Stimulated activated CD4-positive, alpha-beta T cell treated with anti-CD3 and anti-CD28 coated beads, Interleukin-12 subunit alpha, Interleukin-12 subunit beta, amount 100 ng/mL, for 48 hours (primary cell): ENCODE data around the gene GPR3.
A peak's percentile ranks its signal among the peaks of the same experiment; 100 is the strongest.
"Not testable (repeated sequence)": the region's sequence is repeated elsewhere in the genome, so short reads cannot be mapped to it uniquely, and the experiment has no call there.

Source experiments
- DNase-seq, 3 donors: peaks; one replicate each; pipeline ENCODE4 v3.0.0-alpha.2; 2020; ENCODE audit warnings: low read depth in 2 of 3, low spot score in 1 of 3

Gene GPR3

DNA sequence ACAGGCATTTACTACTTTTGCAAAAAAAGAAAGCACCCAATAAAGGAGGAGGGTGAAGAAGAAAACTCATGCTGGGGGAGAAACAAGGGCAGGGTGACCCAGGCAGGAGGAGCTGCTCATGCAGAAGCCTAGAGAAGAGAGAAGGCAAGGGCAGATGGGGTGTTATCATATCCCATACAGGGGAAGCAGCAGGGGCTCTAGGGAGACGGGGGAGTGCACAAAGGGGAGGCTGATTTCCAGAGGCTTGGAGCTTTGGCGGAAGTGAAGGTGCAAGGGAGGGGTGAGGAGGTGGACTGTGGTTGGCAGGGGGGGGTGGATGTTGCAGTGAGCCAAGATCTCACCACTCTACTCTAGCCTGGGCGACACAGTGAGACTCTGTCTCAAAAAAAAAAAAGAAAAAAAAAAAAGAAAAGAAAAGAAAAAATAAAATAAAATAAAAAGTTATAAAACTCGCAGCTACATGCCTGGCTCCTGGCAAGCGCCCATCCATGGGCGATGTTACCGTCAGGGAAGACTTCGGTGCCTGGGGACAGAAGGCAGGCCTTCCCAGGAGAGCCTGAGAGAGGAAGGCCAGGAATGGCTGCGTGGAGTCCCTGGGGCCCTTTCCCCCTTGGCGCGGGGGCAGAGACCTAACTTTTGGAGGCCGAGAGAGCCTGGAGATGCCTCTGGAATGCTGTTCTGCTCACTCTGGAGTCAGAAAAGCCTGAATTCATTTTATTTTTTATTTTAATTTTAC, 14.5 kb upstream of the GPR3 start:
- DNase-seq = no peak

DNA sequence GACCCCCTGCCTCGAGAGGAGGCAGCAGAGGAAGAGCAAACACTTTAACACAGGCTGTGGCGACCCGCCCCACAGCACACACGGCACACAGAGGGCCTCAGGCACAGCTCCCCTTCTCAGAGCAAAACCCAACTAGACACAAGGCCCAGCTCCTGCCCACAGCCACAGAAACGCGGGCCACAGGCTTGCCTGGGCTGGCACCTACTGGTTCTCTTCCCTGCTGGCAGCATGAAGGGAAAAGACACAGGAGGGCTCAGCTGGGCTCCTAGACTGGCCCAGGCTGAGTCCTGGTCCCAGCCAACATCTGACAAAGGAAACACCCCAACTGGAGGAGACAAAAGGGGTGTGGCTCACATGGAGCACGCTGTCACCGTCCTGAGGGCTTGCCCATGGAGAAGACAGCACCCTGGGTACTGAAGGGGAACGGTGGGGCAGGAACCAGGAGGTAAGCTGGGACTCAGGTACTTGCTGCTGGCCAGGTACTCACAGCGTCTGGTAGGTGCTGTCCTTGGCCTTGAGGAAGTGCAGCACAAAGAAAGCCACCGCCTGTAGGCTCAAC, 12.8 kb upstream of the GPR3 start:
- no peak for DNase-seq

DNA sequence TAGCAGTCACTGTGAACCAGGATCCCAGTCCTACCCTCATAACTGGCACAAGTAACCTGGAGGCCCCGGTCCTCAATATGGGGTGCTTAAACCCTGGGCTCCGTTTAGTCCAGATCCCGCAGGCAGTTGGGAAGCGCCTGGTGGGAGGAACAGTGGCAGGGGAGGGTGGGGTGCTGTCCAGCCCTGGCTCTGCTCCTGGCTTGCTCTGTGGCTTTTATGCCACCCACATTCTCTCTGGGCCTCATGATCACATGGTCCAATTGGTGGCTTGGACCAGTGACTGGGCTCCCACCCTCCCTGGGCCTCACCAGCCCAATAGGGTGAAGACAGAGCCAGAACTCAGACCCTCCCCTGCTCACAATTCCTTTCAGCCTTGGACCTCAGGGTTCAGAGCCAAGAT, 12.2 kb upstream of the GPR3 start:
- no peak for DNase-seq

DNA sequence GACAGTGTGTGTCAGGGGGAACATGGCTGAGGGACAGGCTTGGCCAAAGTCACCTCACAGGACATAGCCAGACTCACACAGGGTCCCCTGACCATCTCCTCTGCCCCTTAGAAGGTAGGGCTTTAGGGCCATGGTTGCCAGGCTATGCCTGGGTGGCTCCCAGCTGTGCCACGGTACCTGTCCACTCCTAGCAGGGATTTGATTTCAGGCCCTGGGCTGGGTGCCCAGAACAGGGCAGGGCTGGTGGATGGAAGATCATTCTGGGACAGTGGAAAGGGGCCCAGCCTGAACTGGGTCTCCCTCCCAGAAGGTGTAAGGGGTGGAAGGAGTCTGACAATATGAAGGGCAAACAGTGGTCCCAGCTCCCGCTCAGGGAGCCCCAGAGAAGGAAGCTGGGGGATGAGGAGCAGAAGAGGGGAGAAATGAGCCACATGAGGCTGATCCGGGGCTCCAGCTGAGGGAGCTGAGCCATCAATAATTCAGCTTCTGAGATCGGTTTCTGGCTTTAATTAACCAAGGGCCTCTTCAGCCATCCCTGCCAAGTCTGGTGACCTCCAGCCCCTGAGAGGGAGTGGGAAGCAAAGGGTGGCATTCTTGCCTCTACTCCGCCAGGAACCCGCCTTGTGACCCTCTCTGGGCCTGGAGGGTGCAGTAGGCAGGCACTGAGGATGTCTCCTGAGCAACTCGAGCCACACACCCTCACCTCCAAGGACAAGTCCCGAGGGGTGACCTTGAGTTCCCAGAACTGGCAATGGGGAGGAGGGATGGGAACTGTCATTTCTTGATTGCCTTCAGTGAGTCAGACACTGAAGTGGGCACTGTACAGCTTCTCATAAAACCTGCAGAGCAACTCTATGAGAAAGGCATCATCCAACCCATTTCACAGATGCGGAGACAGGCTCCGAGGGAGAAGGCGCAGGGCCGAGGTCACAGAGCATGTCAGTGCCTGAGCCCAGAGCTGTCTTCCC, 11.4 kb upstream of the GPR3 start:
- DNase-seq = no peak

DNA sequence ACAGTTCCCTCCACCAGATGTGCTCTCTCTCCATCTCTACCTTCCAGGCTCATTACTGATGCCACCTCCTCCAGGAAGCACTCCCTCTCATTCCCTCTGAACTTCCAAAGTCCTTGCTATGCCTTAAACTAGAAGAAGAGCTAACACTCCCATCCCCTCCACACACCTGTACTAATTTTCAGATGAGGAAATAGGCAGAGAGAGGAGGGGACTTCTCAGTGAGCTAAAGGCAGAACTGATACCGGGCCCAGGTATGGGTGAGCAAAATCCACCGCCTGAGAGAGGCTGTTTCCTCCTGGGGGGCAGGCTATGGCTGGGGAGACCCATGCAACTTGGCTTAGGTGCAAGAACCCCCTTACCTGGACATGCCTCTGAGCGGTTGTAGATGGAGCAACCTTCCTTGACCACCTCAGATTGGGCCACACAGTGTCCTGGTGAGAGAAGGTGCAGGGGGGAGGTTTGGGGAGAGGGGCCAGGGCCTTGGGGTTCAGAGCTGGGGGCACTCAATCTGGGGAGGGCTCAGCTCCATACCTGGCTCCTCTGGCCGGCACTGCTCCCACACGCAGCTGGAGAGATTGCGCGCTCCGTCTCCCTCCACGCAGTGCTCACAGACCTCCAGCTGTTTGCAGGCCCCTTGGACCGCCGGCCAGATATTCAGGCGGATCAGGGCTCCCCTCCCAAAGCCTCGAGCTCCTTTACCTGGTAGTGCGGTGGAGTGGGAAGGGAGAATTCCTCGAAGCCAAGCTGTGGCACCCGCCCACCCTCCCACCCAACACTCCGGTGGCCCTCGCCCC, 10.3 kb upstream of the GPR3 start:
- DNase-seq = no peak

DNA sequence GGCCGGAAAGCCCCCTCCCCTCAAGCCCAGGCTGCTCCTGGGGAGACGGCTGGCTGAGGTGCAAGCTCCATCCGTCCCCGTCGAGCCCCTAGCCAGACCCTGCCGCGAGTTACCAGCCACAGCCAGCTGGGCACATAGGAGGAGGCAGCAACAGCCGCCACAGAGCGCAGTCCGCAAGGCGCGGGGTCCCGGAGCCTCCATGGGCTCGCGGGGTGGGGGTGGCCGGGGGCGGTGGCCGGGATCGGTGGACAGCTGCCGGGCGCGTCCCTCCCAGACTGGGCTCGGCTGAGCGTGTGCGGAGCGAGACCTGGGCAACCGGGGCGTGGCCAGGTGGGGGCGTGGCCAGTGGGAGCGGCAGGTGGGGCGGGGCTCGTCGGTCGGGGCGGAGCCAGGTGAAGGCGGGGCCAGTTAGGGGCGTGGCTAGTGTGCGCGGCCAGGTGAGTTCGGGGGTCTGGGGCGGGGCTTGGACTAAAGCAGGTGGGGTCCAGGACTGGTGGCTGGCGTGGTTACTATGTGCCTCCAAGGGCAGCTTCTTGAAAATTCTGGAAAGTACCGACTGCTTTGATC, 9.3 kb upstream of the GPR3 start, which contains the start of gene CD164L2:
TSS of gene CD164L2 (minus strand) at position 295 of the 567 bp plus-strand sequence. CDS start at position 201, 94 bp downstream.
- DNase-seq = peak in 1 of 3 donors; percentile 44

DNA sequence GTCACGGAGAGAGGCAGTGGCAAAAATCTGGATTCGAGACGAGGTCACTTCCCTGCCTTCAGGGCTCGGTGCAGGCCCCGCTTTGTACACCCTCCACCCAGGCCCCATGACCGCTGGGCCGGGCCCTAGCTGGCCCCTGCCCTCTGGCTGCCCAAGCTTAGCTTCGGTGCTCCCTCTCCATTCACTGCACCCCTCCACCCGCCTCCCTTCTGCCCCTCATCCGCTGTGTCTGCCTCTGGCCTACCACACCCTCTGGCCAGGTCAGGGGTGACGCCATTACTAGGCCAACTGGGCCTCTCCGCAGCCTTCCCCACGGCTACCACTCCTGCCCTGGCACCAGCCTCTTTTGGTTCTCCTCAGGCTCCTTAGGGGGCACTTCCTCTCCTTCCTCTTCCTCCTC, 8.8 kb upstream of the GPR3 start:
- no peak for DNase-seq

DNA sequence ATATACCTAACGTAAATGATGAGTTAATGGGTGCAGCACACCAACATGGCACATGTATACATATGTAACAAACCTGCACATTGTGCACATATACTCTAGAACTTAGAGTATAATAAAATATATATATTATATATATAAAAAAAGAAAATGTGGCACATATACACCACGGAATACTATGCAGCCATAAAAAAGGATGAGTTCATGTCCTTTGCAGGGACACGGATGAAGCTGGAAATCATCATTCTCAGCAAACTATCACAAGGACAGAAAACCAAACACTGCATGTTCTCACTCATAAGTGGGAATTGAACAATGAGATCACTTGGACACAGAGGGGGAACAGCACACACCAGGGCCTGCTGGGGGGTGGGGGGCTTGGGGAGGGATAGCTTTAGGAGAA, 7.6 kb upstream of the GPR3 start:
- DNase-seq = not testable (repeated sequence)

DNA sequence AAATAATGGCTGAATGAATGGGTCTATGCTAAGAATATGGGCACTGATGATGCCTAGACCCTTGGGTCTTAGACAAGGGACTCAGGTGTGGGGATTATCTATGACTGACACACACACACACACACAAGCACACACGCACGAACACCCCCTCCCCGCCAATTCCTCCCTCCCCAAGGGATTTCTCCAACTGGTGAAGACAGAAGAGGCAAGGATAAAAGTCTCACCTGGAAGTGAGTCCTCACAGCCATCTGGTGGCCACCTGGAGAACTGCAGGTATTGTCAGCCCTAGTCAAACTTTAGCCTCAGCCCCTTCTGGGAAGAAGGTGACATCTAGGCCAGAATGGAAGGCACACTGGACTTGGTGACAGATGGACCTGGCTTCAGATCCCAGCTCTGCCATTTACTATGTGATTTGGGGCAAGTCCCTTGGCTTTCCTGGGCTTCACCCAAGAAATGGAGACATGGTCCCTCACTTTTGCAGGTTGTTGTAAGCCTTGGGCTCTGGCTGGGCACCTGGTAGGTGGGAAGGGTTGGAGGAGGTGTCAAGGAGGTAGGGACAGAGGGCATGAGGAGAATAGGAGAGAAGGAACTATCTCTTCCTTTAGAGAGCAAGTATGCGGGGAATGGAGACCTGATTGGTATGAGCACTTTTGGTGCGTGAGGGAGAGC, 4.0 kb upstream of the GPR3 start:
- DNase-seq = peak; percentile 49 to 77 (median 62)

DNA sequence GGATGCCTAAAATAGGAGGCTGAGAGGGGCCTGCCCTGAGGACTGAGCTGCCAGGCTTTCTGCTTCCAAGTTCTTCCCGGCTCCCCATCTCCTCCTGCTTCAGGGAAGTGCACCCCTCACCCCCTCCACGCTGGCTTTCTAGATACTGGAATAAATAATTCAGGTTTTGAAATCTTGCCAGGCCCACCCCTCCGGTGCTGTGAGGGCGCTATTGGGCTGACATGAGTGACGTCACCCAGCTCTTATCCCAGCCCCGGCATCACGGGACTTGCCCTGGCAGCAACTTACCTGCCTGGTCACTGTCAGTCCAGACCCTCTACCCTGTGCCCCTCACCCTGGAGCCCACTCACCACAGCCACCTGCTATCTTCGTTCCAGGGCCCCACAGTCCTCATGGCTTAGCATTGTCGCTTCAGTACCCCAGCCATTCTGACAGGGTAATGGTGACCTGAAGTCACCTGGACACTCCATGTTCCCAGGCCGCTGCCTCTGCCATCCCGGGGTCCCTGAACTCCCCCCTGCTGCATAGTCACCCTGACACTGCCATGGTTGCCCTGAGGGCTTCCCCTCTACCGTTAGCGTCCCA, 819 bp upstream of the GPR3 start:
- no peak for DNase-seq

DNA sequence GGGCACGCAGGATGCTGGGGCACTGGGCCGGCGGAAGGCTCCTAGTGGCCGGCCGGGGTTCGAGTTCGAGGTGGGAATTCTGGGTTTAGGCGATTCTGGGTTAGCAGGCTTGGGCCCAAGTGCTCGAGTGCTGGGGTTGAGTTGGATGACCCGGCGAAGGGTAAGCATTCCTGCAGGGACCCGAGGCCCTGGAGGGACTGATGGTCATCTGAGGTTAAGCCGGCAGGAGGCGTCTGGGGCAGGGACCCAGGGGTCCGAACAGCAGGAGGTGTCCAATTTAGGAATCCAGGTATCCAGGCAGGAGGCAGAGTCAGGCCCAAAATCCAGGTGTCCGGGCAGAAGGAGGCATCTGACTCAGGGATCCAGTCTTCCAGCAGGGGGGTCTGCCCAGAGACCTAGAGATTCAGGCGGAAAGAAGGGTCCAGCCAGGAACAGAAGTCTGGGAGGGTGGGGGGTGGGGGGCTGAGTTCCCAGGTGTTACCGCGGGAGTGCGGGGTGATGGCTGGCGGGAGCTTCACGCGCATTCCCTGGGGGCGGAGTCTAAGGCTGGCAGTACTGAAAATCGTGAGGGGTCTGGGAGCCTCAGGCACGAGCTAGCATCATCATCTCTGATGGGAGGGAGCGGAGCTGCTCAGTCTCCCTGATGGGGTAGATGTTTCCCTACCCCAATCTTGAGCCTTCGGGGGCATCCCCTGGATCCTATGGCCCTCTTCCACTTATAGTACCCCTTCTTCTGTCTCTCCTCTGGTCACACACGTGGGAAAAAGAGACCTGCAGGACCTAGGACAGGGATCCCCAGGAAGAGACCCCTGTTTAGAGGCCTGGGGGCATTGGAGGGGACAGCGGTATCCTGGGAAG, 585 bp downstream of the GPR3 start:
- DNase-seq = no peak

DNA sequence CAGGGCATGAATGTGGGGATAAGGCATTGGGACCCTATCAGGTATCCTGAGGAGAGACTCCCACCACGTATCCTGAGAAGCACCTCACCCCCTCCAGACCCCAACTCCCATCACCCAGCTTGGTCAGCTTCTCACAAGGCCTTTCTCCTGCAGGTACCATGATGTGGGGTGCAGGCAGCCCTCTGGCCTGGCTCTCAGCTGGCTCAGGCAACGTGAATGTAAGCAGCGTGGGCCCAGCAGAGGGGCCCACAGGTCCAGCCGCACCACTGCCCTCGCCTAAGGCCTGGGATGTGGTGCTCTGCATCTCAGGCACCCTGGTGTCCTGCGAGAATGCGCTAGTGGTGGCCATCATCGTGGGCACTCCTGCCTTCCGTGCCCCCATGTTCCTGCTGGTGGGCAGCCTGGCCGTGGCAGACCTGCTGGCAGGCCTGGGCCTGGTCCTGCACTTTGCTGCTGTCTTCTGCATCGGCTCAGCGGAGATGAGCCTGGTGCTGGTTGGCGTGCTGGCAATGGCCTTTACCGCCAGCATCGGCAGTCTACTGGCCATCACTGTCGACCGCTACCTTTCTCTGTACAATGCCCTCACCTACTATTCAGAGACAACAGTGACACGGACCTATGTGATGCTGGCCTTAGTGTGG, 1.3 kb downstream of the GPR3 start:
- DNase-seq = no peak

DNA sequence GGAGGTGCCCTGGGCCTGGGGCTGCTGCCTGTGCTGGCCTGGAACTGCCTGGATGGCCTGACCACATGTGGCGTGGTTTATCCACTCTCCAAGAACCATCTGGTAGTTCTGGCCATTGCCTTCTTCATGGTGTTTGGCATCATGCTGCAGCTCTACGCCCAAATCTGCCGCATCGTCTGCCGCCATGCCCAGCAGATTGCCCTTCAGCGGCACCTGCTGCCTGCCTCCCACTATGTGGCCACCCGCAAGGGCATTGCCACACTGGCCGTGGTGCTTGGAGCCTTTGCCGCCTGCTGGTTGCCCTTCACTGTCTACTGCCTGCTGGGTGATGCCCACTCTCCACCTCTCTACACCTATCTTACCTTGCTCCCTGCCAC, 1.8 kb downstream of the GPR3 start:
- no peak for DNase-seq

DNA sequence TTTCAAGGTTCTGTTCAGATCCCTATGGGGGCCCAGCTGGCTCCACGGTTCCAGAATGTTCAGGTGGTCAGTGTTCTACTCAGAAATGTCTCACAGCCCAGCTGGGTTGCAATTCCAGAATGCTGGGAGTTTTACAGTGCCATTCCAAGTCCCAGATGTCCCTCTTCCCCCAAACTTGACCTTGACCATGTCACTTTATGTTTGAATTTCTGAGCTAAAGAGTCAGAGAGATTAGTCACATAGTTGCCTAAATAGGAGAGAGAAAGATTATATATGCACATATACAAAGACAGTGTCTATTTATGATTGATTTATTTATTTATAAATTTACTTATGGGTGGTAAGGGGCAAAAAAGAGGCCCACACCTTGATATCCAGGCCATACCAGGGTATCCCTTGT, 2.5 kb downstream of the GPR3 start:
- no peak for DNase-seq

DNA sequence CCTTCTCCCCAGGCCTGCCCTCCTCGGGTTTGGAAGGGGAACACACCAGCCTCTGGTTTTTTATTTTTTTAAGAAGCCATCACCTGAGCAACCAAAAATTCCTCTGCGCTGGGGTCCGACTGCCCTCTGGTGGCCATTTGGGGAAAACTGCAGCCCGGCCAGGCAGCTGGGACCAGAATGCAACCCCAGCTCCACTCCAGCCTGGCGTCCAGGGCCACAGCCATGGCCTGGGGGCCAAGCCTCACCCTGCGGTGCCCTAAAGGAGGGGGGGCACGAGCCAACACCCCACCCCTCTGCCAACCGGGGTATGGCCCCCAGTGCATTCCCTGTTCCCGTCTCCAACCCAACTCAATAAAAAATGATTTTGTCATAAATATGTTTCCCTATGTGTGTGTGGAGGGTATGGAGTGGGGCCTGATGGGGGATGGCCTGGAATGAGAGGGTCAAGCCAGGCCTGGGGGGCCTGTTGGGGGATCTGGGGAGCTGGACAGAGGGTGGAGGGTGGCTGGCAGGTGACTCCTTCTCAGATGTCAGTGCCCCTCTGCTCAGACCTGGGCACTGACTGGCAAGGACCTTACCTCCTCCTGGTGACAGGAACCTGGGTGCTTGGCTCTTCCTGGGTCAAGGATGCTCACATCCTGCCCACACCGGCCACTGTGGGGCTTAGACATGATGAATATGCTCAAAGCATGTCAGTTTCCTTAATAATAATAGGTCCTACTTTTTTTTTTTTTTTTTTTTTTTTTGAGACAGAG, 3.2 kb downstream of the GPR3 start:
- peak; percentile 63 to 84 (median 80) for DNase-seq

DNA sequence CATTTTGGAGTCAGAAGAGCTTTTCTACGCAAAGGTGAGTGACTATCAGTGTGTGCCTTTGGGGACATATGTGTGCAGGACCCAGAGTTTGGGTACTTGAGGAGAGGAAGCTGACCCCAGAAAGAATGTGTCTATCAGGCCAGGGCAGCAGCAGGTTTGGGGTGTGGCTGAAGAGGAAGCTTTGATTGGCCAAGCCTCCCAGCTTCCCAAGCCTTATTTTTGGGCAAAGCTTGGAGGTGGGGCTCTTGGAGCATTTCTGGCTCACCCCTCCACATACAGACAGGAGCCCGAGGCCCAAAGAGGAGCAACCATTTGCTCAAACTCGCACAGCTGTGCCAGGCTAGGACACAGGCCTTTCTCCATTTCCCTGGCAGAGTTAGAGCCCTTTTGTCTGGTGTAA, 4.7 kb downstream of the GPR3 start:
- DNase-seq = no peak

DNA sequence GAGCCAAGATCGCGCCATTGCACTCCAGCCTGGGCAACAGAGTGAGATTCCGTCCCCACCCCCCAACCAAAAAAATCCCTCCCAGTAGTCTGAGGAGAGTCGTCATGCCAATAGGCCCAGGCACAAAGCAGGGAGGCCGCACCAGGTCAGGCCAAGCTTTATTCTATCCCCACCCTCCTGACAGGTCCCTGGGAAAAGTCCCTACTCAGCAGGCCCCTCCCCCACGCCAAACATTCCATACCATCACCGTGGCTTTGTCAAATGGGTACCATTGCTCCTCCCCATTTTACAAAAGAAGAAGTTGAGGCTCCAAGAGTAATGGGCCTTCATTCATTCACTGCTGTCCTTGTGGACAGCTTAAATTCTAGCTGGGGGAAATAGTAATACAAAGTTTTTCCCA, 5.3 kb downstream of the GPR3 start:
- DNase-seq = no peak
